ENCODE results near the gene KCNMA1. TPM values are rescaled to one million over a fixed set of nuclear protein-coding genes. Genes with fewer than 3 reads are reported as not detected.
A peak's percentile ranks its signal among the peaks of the same experiment; 100 is the strongest.

The KCNMA1 gene
- total RNA-seq, 2 donors from 2014 or later, result 168 to 188 TPM

GRCh38 chr10:77431980-77432797, 205.4 kb downstream of the KCNMA1 start:
- no peaks in the 10 kb centered on the region for H3K9me3 ChIP-seq
- ATAC-seq (ENCODE audit: insufficient number of reproducible peaks, low FRiP score, low read depth) (no peak), DNase-seq (ENCODE audit: low spot score) (no peak)
- no peak overlapping the region for H3K27ac ChIP-seq
- H3K27me3 ChIP-seq (replicated peaks; ENCODE audit: insufficient read depth), result no peaks in the 10 kb centered on the region
- H3K4me3 ChIP-seq, result no peak overlapping the region
- TF ChIP-seq CTCF (IDR thresholded peaks at IDR 0.05), result no peak
- peaks cover 9 to 40% of the 10 kb centered on the region in 2 donors for H3K4me1 ChIP-seq (ENCODE audit: control insufficient read depth in 1 of 2, low read depth in 2 of 2)
- H3K36me3 ChIP-seq, result no peaks in the 10 kb centered on the region

GRCh38 chr10:77431209-77431611, 206.4 kb downstream of the KCNMA1 start:
- no peak for TF ChIP-seq CTCF (IDR thresholded peaks at IDR 0.05)
- Histone ChIP-seq H3K27ac (no peak overlapping the region), H3K4me1 (ENCODE audit: control insufficient read depth in 1 of 2, low read depth in 2 of 2) (peaks cover 6 to 38% of the 10 kb centered on the region in 2 donors)

GRCh38 chr10:77430530-77430929, 207.1 kb downstream of the KCNMA1 start:
- DNase-seq (ENCODE audit: low spot score) (no peak), ATAC-seq (ENCODE audit: insufficient number of reproducible peaks, low FRiP score, low read depth) (no peak)
- H3K27me3 ChIP-seq (replicated peaks; ENCODE audit: insufficient read depth), result no peaks in the 10 kb centered on the region
- no peaks in the 10 kb centered on the region for H3K9me3 ChIP-seq
- peaks cover 3 to 40% of the 10 kb centered on the region in 2 donors for H3K4me1 ChIP-seq (ENCODE audit: control insufficient read depth in 1 of 2, low read depth in 2 of 2)
- no peak overlapping the region for H3K27ac ChIP-seq
- H3K4me3 ChIP-seq, result no peak overlapping the region
- TF ChIP-seq CTCF (IDR thresholded peaks at IDR 0.05), result no peak
- H3K36me3 ChIP-seq, result no peaks in the 10 kb centered on the region

More at GRCh38 chr10:77431209-77431611, 206.4 kb downstream of the KCNMA1 start:
- DNase-seq (ENCODE audit: low spot score) (no peak), ATAC-seq (ENCODE audit: insufficient number of reproducible peaks, low FRiP score, low read depth) (no peak)
- Histone ChIP-seq H3K4me3 (no peak overlapping the region), H3K27me3 (replicated peaks; ENCODE audit: insufficient read depth) (no peaks in the 10 kb centered on the region), H3K9me3 (no peaks in the 10 kb centered on the region), H3K36me3 (no peaks in the 10 kb centered on the region)

- H3K27me3 ChIP-seq (replicated peaks; ENCODE audit: insufficient read depth), result no peaks in the 10 kb centered on the region
- H3K4me1 ChIP-seq (ENCODE audit: control insufficient read depth in 1 of 2, low read depth in 2 of 2), result peaks cover 7 to 55% of the 10 kb centered on the region in 2 donors
- no peak overlapping the region for H3K4me3 ChIP-seq
- no peak for DNase-seq (ENCODE audit: low spot score)
- H3K27ac ChIP-seq, result peak overlapping the region in 1 of 2 donors; percentile 5
- peak; percentile 70 for TF ChIP-seq CTCF (IDR thresholded peaks at IDR 0.05)
- no peaks in the 10 kb centered on the region for H3K36me3 ChIP-seq
- ATAC-seq (ENCODE audit: insufficient number of reproducible peaks, low FRiP score, low read depth), result no peak
- no peaks in the 10 kb centered on the region for H3K9me3 ChIP-seq
These were observed 208.8 kb downstream of the KCNMA1 start for GRCh38 chr10:77428691-77429395.

- ATAC-seq (ENCODE audit: insufficient number of reproducible peaks, low FRiP score, low read depth), result no peak
- no peaks in the 10 kb centered on the region for H3K9me3 ChIP-seq
- H3K4me3 ChIP-seq, result no peak overlapping the region
- no peak for TF ChIP-seq CTCF (IDR thresholded peaks at IDR 0.05)
- H3K27me3 ChIP-seq (replicated peaks; ENCODE audit: insufficient read depth), result no peaks in the 10 kb centered on the region
- no peaks in the 10 kb centered on the region for H3K36me3 ChIP-seq
- peaks cover 34 to 93% of the 10 kb centered on the region in 2 donors for H3K4me1 ChIP-seq (ENCODE audit: control insufficient read depth in 1 of 2, low read depth in 2 of 2)
- H3K27ac ChIP-seq, result peak overlapping the region; percentile 82 to 98
- no peak for DNase-seq (ENCODE audit: low spot score)
These were observed 213.4 kb downstream of the KCNMA1 start for GRCh38 chr10:77424257-77424656.
